Choroid plexus epithelial cell (primary cell): Measurements from ENCODE around the gene ALG13.
"Not testable (repeated sequence)": the region's sequence is repeated elsewhere in the genome, so short reads cannot be mapped to it uniquely, and the experiment has no call there.

Experiments
- DNase-seq: peaks from one replicate; pipeline ENCODE4 v3.0.0-alpha.2; 2010; ENCODE audit warnings: low read depth
- H3K4me3 ChIP-seq: 2 replicates; pipeline ENCODE4 v1.5.1; 2011; ENCODE audit warnings: low read depth, mild to moderate bottlenecking, control low read depth, low read length, moderate library complexity
- TF ChIP-seq, protein P1 (sequence below): conservative IDR thresholded peaks from 2 replicates; pipeline ENCODE4 v1.5.1; 2011; ENCODE audit warnings: low read depth, mild to moderate bottlenecking, control low read depth, inconsistent platforms, low read length, moderate library complexity

ALG13 gene

DNA sequence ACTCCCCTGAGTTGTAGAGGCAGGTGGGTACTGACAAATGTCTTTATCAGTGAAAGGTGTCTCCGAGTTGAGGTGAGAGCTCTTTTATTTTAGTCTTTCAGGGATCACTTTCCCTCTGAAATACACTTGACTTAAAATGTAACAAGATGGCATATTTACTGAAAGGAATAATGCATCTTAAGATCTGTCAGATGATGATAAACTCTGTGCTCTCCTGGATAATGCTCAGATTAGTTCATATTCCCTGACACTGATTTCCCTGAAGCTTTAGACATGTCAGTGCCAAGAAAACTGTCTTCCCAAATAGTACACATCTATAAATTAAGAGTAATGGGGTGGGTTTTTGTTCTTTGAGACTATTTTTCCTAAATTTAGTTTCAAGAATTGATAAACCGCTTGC, 75.5 kb downstream of the ALG13 start:
- TF ChIP-seq, protein P1, sequence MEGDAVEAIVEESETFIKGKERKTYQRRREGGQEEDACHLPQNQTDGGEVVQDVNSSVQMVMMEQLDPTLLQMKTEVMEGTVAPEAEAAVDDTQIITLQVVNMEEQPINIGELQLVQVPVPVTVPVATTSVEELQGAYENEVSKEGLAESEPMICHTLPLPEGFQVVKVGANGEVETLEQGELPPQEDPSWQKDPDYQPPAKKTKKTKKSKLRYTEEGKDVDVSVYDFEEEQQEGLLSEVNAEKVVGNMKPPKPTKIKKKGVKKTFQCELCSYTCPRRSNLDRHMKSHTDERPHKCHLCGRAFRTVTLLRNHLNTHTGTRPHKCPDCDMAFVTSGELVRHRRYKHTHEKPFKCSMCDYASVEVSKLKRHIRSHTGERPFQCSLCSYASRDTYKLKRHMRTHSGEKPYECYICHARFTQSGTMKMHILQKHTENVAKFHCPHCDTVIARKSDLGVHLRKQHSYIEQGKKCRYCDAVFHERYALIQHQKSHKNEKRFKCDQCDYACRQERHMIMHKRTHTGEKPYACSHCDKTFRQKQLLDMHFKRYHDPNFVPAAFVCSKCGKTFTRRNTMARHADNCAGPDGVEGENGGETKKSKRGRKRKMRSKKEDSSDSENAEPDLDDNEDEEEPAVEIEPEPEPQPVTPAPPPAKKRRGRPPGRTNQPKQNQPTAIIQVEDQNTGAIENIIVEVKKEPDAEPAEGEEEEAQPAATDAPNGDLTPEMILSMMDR, result no peak
- no peak for DNase-seq
- no peak overlapping the region for H3K4me3 ChIP-seq

DNA sequence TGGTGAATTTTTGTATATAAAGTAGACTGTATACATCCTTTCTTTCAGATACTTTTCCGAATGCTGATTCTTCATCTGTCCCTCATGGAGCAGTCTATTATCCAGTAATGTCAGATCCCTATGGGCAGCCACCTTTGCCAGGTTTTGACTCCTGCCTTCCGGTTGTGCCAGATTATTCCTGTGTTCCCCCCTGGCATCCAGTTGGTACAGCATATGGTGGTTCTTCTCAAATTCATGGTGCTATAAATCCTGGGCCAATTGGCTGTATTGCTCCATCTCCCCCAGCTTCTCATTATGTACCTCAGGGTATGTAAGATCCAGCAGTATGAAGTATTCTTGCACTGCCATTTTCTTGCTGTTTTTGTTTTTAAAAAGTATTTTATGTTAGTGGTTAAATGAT, 78.7 kb downstream of the ALG13 start:
- TF ChIP-seq, protein P1, result no peak
- H3K4me3 ChIP-seq, result no peak overlapping the region
- DNase-seq, result no peak

DNA sequence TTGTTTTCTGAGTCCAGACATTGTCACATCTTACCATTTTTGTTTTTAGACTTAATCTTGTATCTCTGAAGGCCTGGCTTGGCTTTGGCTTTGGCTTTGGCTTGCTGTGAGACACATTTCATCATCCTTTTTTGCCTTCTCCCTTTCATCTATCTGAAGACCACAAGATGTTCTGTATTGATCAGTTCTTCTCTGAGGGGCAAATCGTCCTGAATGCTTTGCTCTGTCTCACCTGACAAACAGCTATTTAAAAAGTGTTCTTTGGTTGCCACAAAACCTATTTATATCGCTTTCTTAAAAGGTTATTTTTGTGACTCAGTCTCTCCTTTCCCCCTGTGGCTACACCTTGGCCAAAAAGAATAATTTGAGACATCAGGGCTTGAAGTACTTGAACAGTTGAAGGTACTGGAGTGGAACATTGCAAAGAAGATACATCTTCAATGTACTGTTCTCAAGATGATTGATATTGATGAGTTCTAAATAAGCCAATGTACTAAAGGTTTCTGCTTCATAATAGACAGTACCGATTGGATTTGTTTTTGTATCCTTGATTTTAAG, 80.7 kb downstream of the ALG13 start:
- TF ChIP-seq, protein P1, result no peak
- DNase-seq, result no peak

DNA sequence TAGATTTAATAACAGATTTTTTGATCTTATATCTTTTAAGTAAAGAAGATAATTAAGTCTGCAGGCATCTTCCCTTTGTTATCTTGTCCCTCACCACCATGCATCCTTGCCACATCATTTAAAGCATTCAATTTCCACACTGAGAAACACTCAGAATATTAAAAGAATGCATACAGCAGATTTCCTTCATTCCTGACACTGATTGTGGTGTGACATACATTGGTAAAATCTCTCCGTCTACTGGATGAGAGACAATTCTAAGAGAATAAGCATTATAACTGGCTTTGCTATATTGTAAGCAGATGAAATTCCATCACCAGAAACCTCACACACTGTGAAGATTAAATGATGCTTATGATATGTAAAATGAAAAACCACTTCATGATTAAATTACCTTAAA, 97.6 kb downstream of the ALG13 start:
- peak; percentile 2 for DNase-seq
- H3K4me3 ChIP-seq, result no peak overlapping the region
- TF ChIP-seq, protein P1, result no peak

More for the DNA sequence above, 80.7 kb downstream of the ALG13 start:
- no peak overlapping the region for H3K4me3 ChIP-seq

DNA sequence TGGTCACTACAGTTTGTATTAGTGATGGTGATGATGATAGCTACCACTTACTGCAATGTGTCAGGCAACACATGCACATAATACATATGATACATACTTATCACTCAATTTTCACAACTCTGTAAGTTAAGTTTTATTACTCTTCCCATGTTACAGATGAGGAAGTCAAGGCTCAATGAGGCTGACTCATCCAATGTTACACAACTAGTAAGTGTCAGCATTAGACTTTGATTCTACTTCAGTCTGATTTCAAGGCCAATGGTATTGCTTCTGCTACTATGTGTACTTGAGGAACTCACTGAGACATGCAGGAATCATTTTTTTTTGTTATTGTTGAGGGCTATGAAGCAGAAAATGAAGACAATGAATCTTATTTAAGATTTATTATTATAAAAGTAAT, 98.6 kb downstream of the ALG13 start:
- peak; percentile 0 for DNase-seq
- TF ChIP-seq, protein P1, result no peak
- H3K4me3 ChIP-seq, result no peak overlapping the region

DNA sequence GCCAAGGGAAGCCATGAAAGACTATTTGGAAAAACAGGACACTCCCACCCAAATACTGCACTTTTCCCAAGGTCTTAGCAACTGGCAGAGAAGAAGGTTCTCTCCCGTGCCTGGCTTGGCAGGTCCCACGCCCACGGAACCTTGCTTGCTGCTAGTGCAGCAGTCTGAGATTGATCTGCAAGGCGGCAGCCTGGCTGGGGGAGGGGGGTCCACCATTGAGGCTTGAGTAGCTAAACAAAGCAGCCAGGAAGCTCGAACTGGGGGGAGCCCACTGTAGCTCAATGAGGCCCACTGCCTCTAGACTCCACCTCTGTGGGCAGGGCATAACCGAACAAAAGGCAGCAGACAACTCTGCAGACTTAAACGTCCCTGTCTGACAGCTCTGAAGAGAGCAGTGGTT, 103.7 kb downstream of the ALG13 start:
- TF ChIP-seq, protein P1, result no peak
- DNase-seq, result no peak
- no peak overlapping the region for H3K4me3 ChIP-seq

DNA sequence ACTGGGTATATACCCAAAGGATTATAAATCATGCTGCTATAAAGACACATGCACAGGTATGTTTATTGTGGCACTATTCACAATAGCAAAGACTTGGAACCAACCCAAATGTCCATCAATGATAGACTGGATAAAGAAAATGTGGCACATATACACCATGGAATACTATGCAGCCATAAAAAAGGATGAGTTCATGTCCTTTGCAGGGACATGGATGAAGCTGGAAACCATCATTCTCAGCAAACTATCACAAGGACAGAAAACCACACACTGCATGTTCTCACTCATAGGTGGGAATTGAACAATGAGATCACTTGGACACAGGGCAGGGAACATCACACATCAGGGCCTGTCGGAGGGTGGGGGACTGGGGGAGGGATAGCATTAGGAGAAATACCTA, 109.1 kb downstream of the ALG13 start:
- not testable (repeated sequence) for H3K4me3 ChIP-seq, DNase-seq
